ENCODE results near the gene SLC24A3.
A peak's percentile ranks its signal among the peaks of the same experiment; 100 is the strongest.

Gene SLC24A3

DNA sequence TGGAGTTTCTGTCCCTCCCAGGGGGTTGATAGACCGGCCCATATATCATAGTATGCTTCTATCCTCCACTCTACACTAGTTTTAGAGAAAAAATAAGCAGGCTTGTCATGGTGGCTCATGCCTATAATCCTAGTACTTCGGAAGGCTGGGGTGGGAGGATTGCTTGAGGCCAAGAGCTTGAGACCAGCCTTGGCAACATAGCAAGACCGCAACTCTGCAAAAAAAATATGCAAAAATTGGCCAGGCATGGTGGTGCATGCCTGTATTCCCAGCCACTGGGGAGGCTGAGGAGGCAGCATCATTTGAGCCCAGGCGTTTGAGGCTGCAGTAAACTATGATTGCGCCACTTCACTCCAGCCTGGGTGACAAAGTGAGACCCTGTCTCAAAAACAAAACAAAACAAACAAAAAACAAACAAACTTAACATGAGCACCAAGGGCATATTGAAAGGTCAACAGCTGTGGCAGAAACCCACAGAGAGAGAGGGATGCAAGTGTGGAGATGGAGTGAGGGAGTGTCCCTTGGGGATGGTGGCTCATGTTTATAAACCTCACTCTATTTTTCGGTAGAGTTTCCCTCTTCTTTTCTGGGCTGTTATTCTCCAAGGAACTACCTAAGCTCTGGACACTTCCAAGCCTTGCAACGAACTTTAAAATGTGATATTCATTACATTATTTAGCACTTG lies 24.1 kb downstream of the SLC24A3 start:
- no peak for DNase-seq

DNA sequence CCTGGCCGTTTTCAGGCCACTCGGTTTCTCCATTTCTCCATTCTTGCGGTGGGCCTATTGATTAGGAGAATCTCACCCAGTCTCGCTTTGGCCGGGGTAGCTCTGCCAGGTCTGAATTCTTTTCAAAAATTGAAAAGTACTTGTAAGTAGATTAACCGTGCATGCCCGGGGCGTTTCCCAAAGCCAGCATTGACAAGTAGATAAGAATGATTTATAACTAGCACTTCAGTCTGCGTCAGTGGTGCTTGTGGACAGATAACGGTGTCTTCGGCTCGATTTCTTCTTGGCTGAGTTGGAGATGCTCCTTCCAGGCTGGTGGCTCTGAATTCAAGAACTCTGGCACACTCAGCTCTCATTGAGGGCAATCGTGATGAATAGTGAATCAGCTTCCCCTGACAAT lies 29.0 kb downstream of the SLC24A3 start:
- no peak for DNase-seq

DNA sequence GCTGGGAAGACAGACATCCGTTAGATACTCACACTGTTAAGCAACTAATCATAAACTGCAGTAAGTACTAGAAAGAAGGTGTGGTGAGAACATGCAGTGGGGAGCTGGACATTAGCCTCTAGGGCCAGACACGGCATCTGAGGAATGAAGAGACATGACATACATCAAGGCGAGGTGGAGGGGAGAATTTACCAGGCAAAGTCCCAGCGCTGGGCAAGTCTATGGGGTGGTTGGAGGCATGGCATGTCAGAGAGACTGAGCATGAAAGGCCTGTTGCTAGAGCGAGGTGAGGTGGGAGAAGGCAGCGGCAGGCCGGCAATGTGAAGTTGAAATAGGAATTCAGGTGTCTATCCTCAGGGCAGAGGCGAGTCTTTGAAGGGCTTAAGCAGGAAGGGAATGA lies 31.8 kb downstream of the SLC24A3 start:
- no peak for DNase-seq

DNA sequence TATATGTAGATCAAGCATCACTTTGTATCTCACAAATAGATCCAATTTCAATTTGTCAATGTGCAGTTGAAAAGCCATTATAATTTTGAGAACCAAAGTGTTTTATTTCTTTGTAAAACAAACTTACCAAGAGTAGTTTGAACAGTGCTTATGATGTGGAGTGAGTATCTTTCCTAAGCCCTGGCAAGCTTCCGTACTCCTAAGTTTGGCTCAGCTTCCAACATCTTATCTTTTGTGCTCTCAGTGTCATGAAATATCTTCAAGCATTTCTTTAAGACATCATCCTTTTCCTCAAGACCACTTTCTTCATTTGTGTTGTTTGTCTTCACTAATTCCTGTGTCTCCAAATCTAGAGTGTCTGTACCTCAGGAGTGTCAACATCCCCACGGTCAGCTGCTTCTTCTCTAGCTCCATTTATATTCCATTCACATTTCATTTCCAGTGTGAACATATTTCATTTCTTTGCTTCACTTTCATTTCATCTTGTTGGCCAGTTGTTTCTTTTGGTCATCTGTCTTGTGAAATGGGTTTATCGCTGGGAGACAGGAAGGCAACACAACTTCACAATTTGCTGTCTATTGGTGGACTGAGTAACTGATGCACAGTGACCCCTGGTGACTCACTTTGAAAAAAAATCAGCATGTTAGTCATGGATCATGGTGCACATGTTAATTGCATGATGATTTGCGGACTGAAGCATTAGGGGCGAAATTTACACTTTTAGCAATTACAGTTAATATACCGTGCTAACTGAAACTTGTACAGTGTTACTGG lies 36.9 kb downstream of the SLC24A3 start:
- DNase-seq: no peak

- no peak for DNase-seq
Measured at GRCh38 chr20:19250346-19250745, 37.9 kb downstream of the SLC24A3 start.

DNA sequence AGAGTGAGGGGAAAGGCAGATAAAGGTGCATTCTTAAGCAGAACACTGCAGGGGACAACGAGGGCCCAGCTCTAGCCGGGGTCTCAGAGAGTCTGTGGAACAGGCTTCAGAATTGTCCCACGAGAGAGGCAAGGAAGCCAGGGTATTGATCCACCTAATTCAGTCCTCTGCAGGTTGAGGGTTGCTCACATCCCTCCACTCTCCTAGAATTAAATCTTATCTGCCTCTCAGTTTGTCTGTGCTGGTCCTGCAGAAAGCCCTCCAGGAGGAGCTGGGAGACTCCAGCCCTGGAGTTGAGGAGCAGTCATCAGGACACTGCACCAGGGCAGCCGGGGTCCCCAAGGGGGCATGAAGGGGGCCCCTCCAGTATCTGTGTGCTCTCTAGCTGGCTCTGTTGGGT lies 39.1 kb downstream of the SLC24A3 start:
- no peak for DNase-seq

- no peak for DNase-seq
Measured at GRCh38 chr20:19251958-19252357, 39.5 kb downstream of the SLC24A3 start.

DNA sequence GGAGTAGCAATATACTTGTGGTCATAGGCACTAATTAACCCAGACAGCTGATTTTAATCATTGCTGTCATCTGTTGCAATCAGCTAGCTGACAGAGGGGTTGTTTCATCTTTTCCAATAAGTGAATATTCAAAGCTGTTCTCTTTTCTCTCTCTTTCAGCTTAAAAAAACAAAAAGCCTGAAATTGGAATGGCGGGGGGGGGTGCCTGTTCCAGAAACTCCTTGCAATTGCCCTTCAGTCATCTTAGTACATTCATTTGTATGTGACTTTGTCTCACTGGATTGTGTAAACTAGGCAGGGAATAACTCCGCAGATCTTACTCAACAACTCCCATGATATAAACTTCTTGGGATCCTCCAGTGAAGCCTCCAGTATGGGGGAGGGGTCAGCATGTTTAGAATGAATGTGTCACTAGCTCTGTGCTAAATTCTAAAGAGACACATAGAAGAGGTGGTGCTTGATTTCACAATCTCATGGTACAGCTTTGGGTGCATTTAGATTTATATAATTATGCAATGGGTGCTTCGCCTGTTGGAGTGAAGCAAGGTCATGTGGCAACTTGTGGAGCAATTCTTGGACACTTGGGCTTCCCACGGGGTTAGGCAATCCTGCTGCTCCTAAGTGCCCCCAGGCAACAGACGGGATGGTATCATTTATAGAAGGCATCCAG lies 40.1 kb downstream of the SLC24A3 start:
- DNase-seq: no peak

- no peak for DNase-seq
Measured at GRCh38 chr20:19253316-19253715, 40.9 kb downstream of the SLC24A3 start.

- DNase-seq: no peak
Measured at GRCh38 chr20:19253916-19254820, 41.7 kb downstream of the SLC24A3 start.

DNA sequence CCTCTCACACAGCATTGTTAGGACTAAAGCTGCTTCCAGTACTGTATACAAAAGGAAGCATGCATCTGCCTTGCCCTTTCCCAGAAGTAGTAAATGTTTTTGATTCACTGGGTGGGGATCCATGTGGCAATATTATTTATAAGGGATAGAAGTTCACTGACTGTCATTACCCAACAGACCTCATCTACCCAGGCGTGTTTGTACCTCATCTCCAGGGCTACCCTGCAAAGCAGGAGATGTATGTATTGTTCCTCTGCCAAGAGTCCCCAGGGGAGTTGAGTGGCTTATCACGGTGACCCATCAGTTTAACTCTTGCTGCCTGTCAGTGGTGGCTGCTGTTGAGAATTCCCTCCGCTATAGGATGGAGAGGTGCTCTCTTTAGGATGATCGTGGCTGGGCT lies 42.5 kb downstream of the SLC24A3 start:
- DNase-seq: no peak

GRCh38 chr20:19256085-19256484 lies 43.6 kb downstream of the SLC24A3 start:
- DNase-seq: no peak

- DNase-seq: no peak
Measured at GRCh38 chr20:19256906-19257595, 44.6 kb downstream of the SLC24A3 start.

DNA sequence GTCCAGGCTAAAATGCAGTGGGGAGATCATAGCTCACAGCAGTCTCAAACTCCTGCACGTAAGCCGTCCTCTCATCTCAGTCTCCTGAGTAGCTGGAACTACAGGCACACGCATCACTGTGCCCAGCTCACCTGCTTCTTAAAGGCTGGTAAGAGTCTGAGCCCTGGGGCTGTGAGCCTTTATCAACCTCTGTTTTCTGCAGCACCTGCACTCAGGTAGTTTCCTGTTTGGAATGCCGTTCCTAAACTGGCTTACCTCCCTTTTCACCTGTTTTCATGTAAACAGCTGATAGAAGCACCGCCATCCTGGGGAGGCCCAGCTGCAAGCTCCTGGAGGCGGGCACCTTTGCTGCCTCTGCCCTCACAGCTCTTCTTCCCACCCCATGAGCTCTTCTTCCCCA lies 45.4 kb downstream of the SLC24A3 start:
- DNase-seq: no peak

DNA sequence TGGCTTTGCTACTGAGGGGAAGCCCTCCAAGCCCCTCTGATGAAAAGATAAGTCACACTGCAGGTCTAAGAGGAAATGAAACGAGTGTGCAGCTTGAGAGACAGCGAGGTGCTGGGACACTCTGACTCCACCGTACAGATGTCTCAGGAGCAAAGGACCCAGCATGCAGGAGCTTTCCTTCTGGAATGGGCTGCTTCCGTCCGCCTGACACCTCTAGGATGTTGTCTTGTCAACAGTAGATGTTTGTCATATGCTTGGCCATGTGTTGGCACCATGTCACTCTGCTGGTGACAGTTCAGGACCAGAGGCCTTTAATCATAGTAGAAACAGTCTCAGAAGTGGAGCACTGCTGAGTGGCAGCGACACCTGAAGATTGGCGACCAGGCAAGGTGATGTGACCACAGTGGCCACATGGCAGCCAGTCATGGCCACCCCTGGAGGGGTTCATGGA lies 46.7 kb downstream of the SLC24A3 start:
- no peak for DNase-seq

DNA sequence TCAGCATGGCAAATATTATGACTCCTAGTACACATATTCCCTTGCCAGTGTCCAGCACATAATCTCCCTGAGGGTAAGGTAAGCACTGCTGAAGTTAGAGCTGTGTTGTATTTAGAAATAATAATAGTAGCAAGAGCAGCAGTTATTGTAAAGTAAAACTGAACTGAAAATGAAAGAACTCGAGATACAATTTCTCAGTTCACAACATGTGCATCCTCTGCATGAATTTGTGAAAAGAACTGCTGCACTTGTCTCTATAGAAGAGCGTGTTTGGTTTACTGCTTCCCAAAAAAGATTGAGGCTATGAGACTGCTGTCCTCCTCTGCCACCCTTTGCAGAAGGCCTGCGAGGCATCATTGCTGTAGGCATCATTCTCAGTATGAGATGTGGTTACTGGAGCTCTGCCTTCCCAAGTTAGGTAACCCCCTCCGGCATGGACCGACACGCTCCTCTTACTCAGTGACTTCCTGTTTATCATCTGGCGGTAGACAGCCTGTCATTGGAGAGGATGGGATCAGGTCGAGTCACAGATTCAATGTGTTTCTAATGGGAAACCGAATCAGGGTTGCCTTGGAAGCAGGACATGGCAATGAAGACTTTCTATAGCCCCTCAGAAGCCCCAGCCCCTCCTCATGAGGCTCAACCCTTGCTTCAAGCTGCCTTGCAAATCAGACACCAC lies 48.1 kb downstream of the SLC24A3 start:
- peak in 1 of 51 donors; percentile 9 for DNase-seq

GRCh38 chr20:19264191-19264590 lies 51.7 kb downstream of the SLC24A3 start:
- DNase-seq: no peak

GRCh38 chr20:19265646-19266374 lies 53.4 kb downstream of the SLC24A3 start:
- no peak for DNase-seq

DNA sequence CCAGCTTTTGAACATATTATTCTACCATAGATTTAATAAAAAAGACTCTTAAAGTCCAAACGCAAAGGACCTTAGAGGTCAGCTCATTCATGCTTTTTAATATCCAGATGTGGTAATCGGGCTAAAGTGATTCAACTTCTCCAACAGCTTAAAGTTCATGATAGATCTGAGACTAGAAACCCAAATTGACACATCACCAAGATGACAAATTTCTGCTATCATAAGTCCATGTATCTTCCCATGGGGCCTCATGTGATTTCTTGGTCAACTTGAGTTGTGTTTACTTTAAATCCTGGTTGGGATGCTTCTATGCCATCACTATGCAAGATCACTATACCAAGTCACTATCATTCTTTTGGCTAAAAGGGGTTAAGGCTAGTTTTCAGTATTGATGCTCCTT lies 56.0 kb downstream of the SLC24A3 start:
- no peak for DNase-seq

Measured in hypothalamus (tissue), 51 donors.